Measurements from ENCODE around the gene DIP2C.
"Not testable (repeated sequence)": the region's sequence is repeated elsewhere in the genome, so short reads cannot be mapped to it uniquely, and the experiment has no call there.

Gene DIP2C

DNA sequence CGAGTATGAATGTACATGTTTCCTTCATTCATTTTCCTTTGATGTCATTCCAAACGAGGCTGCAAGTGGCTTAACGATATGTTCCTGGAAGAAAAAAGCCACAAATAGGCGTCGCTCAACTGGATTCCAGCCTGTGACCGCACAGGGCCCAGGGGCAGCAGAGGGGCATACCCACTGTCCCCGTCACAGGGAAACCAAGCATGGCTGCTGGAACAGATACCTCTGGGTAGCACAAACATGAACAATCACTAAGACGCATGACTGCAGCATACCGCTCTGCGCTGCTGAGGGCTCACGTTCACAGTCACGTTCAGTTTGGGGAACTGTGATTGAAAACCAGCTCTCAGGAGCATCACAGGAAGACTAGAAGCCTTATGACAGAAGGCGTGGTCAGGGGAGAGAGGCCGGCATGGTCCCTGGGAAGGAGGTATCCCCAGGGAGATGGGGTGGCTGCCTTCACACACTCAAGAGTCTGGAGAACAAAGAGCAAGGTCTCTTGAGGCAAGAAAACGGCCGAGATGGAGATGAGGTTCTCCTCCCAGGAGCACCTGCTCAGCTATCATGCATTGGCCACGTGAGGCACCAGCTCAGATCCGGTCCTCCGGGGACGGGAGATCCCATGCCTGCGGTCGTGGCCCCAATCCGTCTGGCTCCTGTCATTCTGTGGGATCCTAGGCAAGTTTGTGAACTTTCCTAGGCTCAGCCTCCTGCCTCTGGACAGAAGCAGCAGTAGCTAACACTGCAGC, 213.6 kb downstream of the DIP2C start:
- no peak for DNase-seq

DNA sequence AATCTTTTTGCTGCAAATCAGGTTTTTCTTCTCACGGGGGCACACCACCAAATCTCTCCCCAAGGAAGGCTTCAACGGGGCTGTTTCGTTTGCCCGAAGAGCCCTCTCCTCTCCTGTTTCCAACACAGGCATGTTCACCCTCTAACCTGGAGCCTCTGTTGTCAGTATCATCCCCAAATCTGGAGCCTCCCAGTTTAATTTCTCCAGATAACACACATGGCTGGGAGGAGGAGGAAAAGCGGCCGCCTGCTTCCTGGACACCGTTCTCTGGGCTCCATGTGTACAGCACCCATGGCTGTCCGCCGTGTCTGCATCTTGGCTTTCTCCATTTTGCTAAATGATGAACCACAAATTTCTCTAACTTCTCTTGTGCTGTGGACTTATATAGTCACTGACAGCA, 214.5 kb downstream of the DIP2C start:
- DNase-seq, result no peak

DNA sequence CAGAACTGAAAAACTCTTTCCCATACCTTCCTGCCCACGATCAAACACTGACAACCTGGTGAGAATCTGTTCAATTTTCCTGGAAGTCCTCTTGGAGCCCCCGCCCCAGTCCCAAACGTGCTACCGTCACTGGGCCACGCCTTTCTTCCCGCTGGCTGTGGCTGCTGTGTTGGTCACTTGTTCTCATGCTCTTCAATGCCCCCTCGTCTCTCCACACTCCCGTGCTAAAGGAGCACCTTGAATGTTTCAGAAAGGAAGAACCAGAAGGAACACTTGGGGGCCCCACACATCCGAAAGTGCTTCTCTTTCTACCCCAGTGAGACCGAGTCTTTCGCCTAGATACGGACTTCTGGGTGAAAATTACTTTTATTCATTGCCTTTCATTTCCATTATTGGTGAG, 215.1 kb downstream of the DIP2C start:
- no peak for DNase-seq

DNA sequence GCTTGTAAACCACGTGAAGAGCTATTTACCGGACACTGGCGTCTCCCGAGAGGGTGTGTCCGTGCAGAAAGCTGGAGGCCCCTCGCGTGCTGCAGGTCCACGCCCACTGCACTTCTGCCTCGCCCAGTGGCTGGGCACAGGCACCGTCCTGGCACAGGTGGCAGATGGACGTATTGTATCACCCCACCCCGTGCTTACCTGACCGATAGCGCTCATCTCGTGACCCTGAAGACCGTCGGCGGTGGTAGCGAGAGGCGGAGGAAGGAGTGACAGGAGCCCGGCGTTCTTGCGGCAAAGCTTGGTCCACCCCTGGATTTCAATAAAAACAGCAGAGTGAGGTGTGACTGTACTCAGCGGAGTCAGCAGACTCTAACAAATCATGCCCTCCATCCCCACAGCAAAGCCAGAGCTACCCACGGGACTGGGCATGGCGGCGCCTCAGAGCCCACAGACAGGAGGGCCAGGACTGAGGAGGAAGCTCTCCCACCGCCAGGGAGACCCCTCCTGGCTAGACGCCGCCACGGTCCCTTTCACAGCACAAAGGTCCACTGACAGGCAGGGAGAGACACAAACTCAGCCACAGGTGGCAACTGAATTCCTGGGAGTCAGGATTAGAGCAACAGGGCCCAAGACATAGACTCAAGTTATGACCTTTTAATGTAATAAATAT, 217.1 kb downstream of the DIP2C start:
- DNase-seq, result no peak

DNA sequence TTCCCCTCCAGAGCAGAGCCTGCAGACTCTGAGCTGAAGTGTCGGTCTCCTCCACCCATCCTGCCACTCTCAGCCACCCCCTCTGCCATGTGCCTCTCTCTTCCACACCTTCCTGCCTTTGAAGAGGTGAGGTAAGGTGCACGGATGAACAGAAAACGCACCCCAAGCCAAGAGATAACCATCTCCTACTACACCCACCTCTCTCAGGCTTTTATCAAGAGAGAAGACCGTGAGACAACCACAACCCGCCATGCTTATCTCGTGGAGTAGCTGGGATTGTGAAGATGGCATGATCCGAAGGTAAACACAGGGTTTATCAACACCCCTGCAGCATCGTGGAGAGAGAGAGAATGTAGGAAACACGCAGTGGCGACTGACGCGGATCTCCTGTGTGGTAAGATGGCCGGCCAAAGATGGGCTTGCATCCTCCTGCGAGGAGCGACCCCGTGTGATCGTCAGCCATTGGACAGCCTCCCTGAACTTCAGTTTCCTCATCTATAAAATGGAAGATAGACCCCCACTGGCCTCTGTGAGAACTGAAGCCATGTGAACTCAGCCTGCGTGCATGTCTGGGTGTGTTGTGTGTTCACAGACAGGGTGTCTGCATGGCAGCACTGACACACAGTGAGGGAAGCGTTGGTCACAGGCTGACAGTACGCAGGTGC, 219.0 kb downstream of the DIP2C start:
- DNase-seq, result no peak

DNA sequence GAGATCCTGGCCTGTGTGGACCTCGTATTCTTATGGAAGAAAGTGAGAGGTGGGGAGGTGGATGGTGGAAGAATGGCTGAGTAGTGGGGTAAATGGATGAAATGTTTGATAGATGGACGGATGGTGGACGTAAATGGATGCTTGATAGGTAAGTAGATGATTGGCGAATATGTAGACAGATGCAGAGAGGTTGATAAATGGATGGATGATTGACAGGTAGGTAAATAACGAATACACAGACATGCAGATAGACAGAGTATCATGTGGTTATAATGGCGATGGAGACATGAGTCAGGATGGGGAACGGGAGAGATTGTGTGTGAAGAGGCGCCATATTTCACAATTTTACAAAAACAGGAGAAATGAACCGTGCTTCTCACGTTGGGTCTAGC, 219.5 kb downstream of the DIP2C start:
- no peak for DNase-seq

DNA sequence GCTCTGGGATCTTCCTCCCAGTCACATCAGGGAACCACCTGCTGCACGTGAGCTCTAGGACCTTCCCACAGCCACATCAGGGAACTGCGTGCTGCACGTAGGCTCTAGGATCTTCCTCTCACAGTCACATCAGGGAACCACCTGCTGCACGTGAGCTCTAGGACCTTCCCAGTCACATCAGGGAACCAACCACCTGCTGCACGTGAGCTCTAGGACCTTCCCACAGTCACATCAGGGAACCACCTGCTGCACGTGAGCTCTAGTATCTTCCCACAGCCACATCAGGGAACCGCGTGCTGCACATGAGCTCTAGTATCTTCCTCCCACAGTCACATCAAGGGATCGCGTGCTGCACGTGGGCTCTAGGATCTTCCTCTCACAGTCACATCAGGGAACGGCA, 229.7 kb downstream of the DIP2C start:
- no peak for DNase-seq

DNA sequence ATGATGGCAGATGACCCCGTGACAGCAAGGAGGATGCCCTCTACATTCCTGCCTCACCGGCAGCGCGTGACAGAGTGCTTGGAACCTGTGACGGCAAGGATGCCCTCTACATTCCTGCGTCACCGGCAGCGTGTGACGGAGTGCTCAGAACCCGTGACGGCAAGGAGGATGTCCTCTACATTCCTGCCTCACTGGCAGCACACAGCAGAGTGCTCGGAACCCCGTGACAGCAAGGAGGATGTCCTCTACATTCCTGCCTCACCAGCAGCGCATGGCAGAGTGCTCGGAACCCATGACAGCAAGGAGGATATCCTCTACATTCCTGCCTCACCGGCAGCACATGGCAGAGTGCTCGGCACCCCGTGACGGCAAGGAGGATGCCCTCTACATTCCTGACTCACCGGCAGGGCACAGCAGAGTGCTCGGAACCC, 231.0 kb downstream of the DIP2C start:
- no peak for DNase-seq

DNA sequence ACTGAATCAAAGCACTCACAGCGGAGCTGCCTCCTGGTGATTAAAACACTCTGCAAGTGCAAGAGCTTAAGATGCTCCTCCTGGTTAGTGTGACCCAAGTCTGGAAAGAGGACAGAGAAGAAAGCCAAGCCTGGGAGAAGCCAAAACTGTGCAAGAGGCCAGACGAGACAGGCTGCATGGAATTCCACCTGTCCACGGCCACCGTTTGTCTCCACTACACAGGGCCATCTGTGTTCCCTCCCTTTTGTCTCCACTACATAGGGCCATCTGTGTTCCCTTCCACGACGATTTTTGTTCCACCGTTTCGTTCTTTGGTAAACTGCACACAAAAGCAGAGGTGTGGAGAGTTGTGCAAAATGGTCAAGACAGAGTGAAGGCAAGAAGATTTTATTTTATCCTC, 233.0 kb downstream of the DIP2C start:
- DNase-seq, result no peak

DNA sequence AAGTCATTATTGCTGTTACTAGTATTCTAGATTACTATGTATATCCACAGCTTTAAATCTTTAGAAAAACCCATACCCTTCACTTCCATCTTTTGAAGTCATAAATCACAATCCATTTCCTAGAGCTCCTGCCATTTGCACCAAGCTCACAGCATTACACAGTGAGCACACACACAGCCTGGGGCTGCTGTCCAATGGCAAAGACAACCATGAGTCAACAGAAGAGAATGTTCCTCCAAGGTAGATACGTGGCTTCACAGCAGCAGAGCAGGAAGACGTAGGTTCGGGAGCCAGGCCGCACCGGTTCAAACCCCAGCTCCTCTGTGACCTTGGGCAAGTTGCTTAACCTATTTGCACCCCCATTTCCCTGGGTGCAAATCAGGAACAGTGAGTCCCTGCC, 234.6 kb downstream of the DIP2C start:
- no peak for DNase-seq

DNA sequence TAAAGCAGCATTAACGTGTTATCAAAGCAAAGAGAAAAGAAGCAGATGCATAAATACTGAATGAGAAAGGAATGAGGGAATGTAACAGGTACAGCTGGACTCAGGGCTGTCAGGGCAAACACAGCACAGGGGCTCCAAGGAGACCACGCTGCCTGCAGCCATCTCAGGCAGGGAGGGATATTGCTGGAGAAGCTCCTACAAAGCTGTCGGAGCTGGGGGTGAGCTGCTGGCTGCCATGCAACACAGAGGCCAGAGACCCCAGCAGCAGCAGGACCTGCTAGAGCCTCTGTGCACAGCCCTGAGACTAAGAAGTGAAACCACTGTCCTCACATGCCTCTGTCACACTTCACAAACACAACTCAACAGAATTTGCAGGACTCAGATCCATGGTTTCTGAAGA, 235.8 kb downstream of the DIP2C start:
- no peak for DNase-seq

DNA sequence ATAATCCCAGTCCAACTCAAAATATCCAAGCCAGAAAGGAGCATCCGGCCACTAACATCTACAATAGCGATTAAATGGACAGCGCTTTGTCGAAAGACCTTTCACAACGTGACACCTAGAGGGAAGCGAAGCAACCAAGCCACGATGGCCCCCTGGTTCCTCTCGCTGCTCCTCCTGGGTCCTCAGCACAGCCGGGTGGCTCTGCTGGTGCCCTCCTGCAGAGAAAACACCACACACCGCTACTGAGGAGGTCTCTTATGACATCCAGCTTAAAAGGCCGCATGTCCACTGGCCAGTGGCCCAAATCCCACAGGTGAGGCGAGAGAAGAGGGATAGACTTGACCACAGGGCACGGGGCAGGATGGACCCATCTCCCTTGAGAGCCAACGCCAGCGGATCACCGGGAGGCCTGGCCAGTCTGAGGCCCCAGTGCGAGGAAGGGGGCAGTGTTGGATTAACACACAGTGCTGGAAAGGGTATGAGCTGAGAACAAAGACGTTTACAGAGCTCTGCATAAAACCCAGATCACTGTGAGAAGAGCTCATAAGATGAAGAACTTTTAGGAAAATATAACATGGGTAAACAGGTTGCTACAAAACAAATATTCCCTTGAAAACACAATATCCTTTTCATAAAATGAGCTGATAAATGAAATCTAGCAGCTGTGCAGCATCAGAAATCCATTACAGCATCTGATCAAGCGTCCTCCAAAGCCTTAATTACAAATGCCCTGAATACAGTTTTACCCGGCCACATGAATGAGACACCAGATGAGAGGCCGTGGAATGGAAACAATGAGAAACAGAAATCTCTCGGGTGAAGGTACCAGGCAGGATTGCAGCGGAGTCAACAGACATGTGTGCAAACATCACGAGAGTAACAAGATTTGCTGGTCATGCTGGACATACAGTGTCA, 236.7 kb downstream of the DIP2C start:
- DNase-seq, result no peak

DNA sequence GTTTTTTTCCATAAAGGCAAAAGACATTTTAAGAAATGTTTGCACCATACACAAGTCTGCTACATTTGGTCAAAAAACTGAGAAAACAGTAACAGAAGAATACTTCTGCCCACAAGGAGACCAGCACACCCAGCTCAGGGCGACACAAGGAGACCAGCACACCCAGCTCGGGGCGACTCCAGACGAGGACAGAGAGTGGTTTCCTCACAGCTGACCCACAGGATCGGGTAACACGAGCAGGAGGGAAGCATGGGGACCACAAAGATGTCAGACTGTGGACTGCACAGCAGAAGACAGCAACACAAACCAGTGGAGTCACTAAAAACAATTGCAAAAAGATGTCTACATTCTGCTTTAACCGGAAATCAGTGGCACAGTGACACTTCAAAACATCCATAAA, 237.6 kb downstream of the DIP2C start:
- no peak for DNase-seq

DNA sequence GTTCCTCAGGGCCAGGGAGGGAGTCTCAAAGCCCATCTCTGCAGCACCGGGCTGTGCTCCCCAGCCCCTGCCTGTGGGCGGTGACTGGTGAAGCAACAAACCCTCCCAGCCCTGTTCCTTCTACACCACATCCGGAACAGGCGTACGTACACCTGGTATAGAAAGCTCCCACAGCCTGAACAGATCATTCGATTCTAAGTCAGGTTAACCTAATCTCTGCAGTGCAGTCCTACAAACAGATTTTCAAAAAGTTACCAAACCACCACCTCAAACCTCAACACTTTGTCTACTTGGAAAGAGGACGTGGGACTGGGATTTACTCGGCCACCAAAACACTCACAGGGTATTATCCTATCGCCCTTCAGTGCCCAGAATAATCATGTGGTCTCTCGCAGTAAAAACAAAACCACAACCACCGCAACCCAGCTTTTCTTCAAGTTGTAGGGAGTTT, 238.4 kb downstream of the DIP2C start:
- DNase-seq, result no peak

DNA sequence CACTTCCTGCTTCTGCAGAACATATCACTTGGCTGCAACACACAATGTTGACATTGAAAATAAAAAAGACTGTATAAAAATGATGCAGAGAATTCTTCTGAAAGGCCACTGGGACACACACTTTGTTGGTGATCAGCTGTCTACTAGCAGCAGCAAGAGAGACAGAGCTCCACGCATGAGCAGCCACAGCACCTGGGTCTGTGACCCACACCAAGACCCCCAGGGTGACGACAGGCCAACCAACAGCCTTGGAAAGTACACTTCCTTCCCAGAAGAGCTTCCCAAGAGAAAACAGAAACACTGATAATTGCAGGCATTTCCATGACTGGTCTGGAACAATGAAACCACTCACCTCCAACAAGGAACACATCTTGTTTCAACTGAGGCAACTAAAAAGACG, 239.0 kb downstream of the DIP2C start:
- DNase-seq, result no peak

DNA sequence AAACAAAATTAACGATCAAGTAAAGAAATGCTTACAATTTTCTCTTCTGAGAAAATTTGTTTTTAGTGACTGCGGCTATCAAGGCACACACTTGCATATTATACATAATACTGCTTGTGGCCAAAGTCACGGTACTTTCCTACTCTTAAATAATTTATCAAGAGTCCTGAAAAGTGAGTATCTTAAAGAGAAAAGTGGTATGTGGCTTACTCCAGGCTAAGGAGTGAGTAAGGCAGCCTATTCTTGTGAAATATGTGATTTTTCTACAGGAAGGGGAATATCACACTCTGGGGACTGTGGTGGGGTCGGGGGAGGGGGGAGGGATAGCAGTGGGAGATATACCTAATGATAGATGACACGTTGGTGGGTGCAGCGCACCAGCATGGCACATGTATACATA, 240.1 kb downstream of the DIP2C start:
- DNase-seq, result not testable (repeated sequence)

DNA sequence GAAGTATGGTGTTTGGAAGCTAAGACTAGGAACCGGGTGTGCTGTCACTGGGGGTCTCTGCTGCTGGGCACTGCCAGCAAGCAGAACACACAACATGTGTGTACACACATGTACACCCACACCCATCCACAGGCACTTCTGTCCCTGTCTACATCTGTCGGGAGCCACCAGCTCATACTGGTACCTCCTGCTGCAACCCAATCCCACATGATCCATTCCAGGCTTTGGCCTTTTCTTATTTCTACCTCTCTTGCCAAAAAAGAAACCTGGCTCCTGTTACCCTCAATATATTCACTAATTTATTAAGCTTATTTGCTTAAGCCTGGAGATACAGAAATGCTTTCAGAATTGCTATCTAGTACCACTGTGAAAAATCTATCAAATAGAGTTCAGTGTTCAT, 246.0 kb downstream of the DIP2C start:
- DNase-seq, result no peak

DNA sequence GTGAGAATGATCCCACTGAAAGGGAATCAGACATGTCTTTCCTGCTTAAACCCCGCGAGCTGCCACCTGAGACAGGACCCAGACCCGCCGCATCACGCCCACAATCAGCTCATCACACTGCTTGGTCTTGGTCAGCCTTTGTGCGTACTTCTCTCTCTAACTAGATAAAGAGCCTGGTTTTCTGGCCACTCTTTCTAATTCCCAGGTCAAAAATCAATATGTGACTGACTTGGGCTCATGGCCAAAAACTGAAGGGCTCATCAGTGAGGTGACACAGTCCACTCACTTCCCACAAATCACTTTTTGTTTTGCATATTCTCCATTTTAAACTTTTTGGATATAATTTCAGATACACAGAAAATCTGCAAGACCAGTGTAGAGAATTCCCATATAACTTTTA, 247.3 kb downstream of the DIP2C start:
- no peak for DNase-seq

DNA sequence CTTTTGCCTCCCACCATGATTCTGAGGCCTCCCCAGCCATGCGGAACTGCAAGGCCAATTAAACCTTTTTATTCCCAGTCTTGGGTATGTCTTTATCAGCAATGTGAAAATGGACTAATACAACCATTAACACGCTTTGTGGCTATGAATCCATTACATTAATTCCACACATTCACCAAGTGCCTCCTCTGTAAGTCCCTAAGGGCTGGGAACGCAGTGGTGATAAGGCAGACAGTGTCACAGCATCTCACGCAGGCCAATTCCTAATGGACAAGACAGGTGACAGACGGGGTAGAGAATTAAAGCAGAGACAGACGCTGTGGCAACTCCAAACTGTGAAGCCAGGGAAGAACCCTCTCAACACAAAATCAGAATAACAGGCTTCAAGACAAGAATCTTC, 247.8 kb downstream of the DIP2C start:
- no peak for DNase-seq

DNA sequence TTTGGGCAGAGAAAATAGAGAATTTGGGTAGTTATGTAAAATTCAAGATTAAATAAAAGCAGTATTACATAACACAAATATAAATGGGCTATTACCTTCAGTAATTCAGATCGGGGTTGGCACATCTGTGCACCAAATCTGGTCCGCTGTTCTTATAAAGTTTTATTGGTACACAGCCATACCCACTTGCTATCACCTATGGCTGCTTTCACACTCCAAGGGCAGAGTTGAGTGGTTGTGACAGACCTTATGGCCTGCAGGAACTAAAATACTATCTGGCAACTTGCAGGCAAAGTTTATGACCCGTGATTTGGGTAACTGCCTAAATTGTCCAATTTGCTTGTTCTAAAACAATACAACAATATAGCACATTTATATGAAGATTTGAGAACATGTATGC, 249.3 kb downstream of the DIP2C start:
- DNase-seq, result no peak

DNA sequence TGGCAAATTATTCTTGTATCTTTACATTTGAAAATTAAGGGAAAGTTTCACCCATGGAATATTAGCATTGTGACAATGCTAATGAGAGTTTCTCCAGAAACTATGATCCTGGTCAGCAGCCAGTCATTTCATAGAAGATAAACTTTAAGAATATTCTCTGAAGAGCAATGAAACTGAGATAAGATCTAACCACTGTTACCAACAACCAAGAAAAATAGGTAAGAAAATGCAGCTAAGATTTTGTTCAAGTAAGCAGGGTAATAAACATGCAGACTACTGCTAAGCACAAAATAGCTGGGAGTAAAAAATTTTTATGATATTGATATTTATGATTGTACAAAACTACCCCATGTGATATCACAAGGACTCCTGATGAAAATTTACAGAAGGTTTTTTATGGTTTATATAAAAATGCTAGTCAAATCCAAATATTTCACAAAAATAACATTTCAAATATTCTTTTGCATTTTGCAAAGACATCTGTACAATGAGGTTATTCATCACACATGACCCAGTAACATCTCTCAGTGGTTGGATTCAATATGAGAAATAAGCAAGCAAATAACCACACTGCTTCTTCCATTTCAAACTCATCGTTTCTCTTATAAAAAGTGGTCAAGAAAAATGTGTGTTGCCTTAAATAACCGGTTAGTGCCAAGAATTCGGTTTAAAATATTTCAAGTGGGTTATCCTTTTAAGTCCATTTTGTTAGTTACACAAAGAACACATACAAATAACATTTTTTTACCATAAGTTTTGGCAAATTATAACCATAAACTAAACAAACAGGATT, 251.6 kb downstream of the DIP2C start:
- DNase-seq, result no peak

Measured in suppressor macrophage treated with lipopolysaccharide for 4 hours (primary cell).